SK-N-SH treated with all-trans-retinoic acid at 6 μM for 48 hours (cell line): ENCODE measurements around the gene ANKRD42.
A peak's percentile ranks its signal among the peaks of the same experiment; 100 is the strongest.

Experiments
- ATAC-seq: fragments of 200-7000 bp; cut with Tn5 transposase; 3 replicates; pipeline ENCODE4 v1.9.1; 2020; ENCODE audit warnings: mild to moderate bottlenecking, moderate library complexity
- ARNTL ChIP-seq: fragments of 450-650 bp; formaldehyde crosslinking; IDR thresholded peaks from 2 replicates; pipeline ENCODE4 v1.5.0; 2020; ENCODE audit warnings: low read depth, mild to moderate bottlenecking, moderate library complexity, borderline replicate concordance
- BACH2 ChIP-seq: fragments of 250-450 bp; sonication (Bioruptor Pico); IDR thresholded peaks from 2 replicates; pipeline ENCODE4 v1.9.0; 2021; ENCODE audit warnings: mild to moderate bottlenecking, borderline replicate concordance
- CSDC2 ChIP-seq: fragments of 250-450 bp; sonication (Bioruptor Pico); IDR thresholded peaks from 2 replicates; pipeline ENCODE4 v1.5.0; 2020; ENCODE audit warnings: mild to moderate bottlenecking, moderate library complexity
- ESRRG ChIP-seq: fragments of 250-450 bp; sonication (Bioruptor Pico); IDR thresholded peaks from 2 replicates; pipeline ENCODE4 v1.6.1; 2021; ENCODE audit warnings: mild to moderate bottlenecking
- GLIS3 ChIP-seq: fragments of 250-450 bp; sonication (Bioruptor Pico); IDR thresholded peaks from 2 replicates; pipeline ENCODE4 v1.5.0; 2020; ENCODE audit warnings: mild to moderate bottlenecking, moderate library complexity
- ISL1 ChIP-seq: fragments of 250-450 bp; sonication (Bioruptor Pico); IDR thresholded peaks from 2 replicates; pipeline ENCODE4 v2.1.2; 2022; ENCODE audit warnings: mild to moderate bottlenecking, moderate library complexity
- OSR1 ChIP-seq: fragments of 250-450 bp; sonication (Bioruptor Pico); IDR thresholded peaks from 2 replicates; pipeline ENCODE4 v1.8.0; 2022; ENCODE audit warnings: moderate library complexity, mild to moderate bottlenecking, inconsistent platforms
- PPARA ChIP-seq: fragments of 250-450 bp; sonication (Bioruptor Pico); IDR thresholded peaks from 2 replicates; pipeline ENCODE4 v1.5.0; 2020; ENCODE audit warnings: mild to moderate bottlenecking, borderline replicate concordance
- RARB ChIP-seq: fragments of 250-450 bp; sonication (Bioruptor Pico); IDR thresholded peaks from 2 replicates; pipeline ENCODE4 v1.8.0; 2021; ENCODE audit warnings: mild to moderate bottlenecking, moderate library complexity
- SNAI2 ChIP-seq: fragments of 250-450 bp; sonication (Bioruptor Pico); IDR thresholded peaks from 2 replicates; pipeline ENCODE4 v1.5.0; 2020; ENCODE audit warnings: mild to moderate bottlenecking, moderate library complexity
- TCF4 ChIP-seq: fragments of 250-450 bp; sonication (Bioruptor Pico); IDR thresholded peaks from 2 replicates; pipeline ENCODE4 v1.8.0; 2021; ENCODE audit warnings: mild to moderate bottlenecking, moderate library complexity, borderline replicate concordance
- TOX ChIP-seq: fragments of 250-450 bp; sonication (Bioruptor Pico); IDR thresholded peaks from 2 replicates; pipeline ENCODE4 v1.8.0; 2021; ENCODE audit warnings: mild to moderate bottlenecking, moderate library complexity, borderline replicate concordance
- ZC3H10 ChIP-seq: fragments of 250-450 bp; sonication (Bioruptor Pico); IDR thresholded peaks from 2 replicates; pipeline ENCODE4 v1.5.1; 2021; ENCODE audit warnings: mild to moderate bottlenecking, moderate library complexity
- ZFP3 ChIP-seq: fragments of 250-450 bp; sonication (Bioruptor Pico); IDR thresholded peaks from 2 replicates; pipeline ENCODE4 v1.5.0; 2020; ENCODE audit warnings: mild to moderate bottlenecking, moderate library complexity
- ZFP30 ChIP-seq: fragments of 450-650 bp; formaldehyde crosslinking; IDR thresholded peaks from 2 replicates; pipeline ENCODE4 v1.5.0; 2022; ENCODE audit warnings: mild to moderate bottlenecking, moderate library complexity
- ZNF565 ChIP-seq: fragments of 450-650 bp; formaldehyde crosslinking; conservative IDR thresholded peaks from 2 replicates; pipeline ENCODE4 v1.5.0; 2020; ENCODE audit warnings: low read depth, mild to moderate bottlenecking, moderate library complexity
- ZNF70 ChIP-seq: fragments of 450-650 bp; formaldehyde crosslinking; IDR thresholded peaks from 2 replicates; pipeline ENCODE4 v1.5.0; 2020; ENCODE audit warnings: mild to moderate bottlenecking, moderate library complexity
- ZNF8 ChIP-seq: fragments of 450-650 bp; formaldehyde crosslinking; IDR thresholded peaks from 2 replicates; pipeline ENCODE4 v1.5.0; 2020; ENCODE audit warnings: mild to moderate bottlenecking, moderate library complexity
- TF ChIP-seq, protein P1 (sequence below): fragments of 250-450 bp; sonication (Bioruptor Pico); IDR thresholded peaks from 2 replicates; pipeline ENCODE4 v1.5.0; 2020; ENCODE audit warnings: mild to moderate bottlenecking, moderate library complexity
- TF ChIP-seq, protein P2 (sequence below): fragments of 250-450 bp; sonication (Bioruptor Pico); IDR thresholded peaks from 2 replicates; pipeline ENCODE4 v1.8.0; 2021; ENCODE audit warnings: low read depth, mild to moderate bottlenecking, moderate library complexity, borderline replicate concordance
- TF ChIP-seq, protein P3 (sequence below): fragments of 250-450 bp; sonication (Bioruptor Pico); IDR thresholded peaks from 2 replicates; pipeline ENCODE4 v1.5.1; 2020; ENCODE audit warnings: low read depth, mild to moderate bottlenecking, moderate library complexity
- TF ChIP-seq, protein P4 (sequence below): fragments of 250-450 bp; sonication (Bioruptor Pico); IDR thresholded peaks from 2 replicates; pipeline ENCODE4 v1.5.1; 2021; ENCODE audit warnings: mild to moderate bottlenecking, moderate library complexity
- TF ChIP-seq, protein P5 (sequence below): fragments of 250-450 bp; sonication (Bioruptor Pico); IDR thresholded peaks from 2 replicates; pipeline ENCODE4 v1.8.0; 2020; ENCODE audit warnings: mild to moderate bottlenecking, moderate library complexity, borderline replicate concordance

ANKRD42 gene

DNA sequence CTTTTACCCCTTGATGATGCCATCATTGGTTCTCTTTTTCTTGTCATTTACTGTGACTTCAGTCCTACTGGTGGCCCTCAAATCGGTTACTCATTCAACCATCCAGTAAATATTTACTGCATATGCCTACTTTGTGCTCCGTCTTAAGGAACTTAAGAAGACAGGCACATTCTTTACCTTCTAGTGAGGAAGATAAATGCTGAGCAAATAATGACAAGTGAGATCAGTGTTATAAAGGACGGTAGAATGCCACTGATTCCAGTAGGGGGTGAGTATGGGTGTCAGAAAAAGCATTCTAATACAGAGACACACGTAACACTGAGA is 1.6 kb downstream of the ANKRD42 start:
- peak; percentile 7; the same call in 1 of the 3 replicates for ATAC-seq
- TF ChIP-seq TOX (CRISPR knock-in tag): no peak
- TF ChIP-seq OSR1: no peak
- no peak for TF ChIP-seq SNAI2 (CRISPR knock-in tag)
- no peak for TF ChIP-seq GLIS3 (CRISPR knock-in tag)

DNA sequence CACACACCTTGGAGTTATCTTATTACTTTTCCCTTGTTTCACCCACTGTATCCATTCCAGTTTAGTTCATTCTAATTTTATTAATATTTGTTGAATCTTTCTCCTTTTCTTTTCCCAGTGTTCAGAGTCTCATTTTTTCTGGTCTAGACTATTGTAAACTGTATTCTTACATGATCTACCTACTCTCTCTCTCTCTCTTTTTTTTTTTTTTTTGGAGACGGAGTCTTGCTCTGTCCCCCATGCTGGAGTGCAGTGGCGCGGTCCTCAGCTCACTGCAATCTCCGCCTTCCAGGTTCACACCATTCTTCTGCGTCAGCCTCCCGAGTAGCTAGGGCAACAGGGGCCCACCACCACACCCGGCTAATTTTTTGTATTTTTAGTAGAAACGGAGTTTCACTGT is 2.1 kb downstream of the ANKRD42 start:
- TF ChIP-seq ISL1: no peak
- no peak for TF ChIP-seq CSDC2
- no peak for TF ChIP-seq ZC3H10
- TF ChIP-seq ZFP3 (CRISPR knock-in tag): no peak
- TF ChIP-seq PPARA (CRISPR knock-in tag): no peak
- TF ChIP-seq GLIS3 (CRISPR knock-in tag): no peak
- TF ChIP-seq, protein P1, sequence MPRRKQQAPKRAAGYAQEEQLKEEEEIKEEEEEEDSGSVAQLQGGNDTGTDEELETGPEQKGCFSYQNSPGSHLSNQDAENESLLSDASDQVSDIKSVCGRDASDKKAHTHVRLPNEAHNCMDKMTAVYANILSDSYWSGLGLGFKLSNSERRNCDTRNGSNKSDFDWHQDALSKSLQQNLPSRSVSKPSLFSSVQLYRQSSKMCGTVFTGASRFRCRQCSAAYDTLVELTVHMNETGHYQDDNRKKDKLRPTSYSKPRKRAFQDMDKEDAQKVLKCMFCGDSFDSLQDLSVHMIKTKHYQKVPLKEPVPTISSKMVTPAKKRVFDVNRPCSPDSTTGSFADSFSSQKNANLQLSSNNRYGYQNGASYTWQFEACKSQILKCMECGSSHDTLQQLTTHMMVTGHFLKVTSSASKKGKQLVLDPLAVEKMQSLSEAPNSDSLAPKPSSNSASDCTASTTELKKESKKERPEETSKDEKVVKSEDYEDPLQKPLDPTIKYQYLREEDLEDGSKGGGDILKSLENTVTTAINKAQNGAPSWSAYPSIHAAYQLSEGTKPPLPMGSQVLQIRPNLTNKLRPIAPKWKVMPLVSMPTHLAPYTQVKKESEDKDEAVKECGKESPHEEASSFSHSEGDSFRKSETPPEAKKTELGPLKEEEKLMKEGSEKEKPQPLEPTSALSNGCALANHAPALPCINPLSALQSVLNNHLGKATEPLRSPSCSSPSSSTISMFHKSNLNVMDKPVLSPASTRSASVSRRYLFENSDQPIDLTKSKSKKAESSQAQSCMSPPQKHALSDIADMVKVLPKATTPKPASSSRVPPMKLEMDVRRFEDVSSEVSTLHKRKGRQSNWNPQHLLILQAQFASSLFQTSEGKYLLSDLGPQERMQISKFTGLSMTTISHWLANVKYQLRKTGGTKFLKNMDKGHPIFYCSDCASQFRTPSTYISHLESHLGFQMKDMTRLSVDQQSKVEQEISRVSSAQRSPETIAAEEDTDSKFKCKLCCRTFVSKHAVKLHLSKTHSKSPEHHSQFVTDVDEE: no peak
- TF ChIP-seq ZNF565 (CRISPR knock-in tag): no peak
- no peak for TF ChIP-seq SNAI2 (CRISPR knock-in tag)
- TF ChIP-seq, protein P2, sequence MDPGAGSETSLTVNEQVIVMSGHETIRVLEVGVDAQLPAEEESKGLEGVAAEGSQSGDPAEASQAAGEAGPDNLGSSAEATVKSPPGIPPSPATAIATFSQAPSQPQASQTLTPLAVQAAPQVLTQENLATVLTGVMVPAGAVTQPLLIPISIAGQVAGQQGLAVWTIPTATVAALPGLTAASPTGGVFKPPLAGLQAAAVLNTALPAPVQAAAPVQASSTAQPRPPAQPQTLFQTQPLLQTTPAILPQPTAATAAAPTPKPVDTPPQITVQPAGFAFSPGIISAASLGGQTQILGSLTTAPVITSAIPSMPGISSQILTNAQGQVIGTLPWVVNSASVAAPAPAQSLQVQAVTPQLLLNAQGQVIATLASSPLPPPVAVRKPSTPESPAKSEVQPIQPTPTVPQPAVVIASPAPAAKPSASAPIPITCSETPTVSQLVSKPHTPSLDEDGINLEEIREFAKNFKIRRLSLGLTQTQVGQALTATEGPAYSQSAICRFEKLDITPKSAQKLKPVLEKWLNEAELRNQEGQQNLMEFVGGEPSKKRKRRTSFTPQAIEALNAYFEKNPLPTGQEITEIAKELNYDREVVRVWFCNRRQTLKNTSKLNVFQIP (CRISPR knock-in tag): no peak
- TF ChIP-seq TOX (CRISPR knock-in tag): no peak
- TF ChIP-seq ARNTL (CRISPR knock-in tag): no peak
- ATAC-seq: no peak

DNA sequence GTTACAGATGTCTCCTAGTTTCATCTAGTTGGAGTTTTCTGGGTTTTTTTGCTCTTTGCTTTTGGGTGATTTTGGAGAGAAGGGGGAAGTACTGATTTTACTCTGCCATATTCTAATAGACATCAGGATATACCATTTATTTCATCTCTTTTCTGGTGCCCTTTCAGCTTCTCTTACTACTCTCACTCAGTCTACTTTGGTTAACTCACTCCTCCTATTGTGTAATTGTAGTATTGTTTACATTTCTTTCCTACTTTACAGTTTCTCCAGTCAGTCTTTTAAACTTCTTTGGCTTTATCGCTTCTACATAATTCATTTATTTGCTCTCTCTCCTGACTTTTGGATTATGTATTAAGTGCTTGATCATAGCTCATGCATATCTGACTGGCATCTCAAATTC is 6.5 kb downstream of the ANKRD42 start:
- no peak for ATAC-seq

More for the DNA sequence above, 6.5 kb downstream of the ANKRD42 start:
- TF ChIP-seq ZNF565 (CRISPR knock-in tag) (no peak), TCF4 (CRISPR knock-in tag) (no peak), BACH2 (no peak), ZNF8 (CRISPR knock-in tag) (no peak), ESRRG (no peak), ZFP3 (CRISPR knock-in tag) (no peak), GLIS3 (CRISPR knock-in tag) (no peak), ARNTL (CRISPR knock-in tag) (no peak), ZC3H10 (no peak), ZNF70 (CRISPR knock-in tag) (no peak), ZFP30 (CRISPR knock-in tag) (no peak), OSR1 (no peak), RARB (CRISPR knock-in tag) (no peak), PPARA (CRISPR knock-in tag) (no peak), CSDC2 (no peak)
- TF ChIP-seq, protein P3, sequence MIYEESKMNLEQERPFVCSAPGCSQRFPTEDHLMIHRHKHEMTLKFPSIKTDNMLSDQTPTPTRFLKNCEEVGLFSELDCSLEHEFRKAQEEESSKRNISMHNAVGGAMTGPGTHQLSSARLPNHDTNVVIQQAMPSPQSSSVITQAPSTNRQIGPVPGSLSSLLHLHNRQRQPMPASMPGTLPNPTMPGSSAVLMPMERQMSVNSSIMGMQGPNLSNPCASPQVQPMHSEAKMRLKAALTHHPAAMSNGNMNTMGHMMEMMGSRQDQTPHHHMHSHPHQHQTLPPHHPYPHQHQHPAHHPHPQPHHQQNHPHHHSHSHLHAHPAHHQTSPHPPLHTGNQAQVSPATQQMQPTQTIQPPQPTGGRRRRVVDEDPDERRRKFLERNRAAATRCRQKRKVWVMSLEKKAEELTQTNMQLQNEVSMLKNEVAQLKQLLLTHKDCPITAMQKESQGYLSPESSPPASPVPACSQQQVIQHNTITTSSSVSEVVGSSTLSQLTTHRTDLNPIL (CRISPR knock-in tag): no peak
- TF ChIP-seq, protein P1: no peak
- TF ChIP-seq, protein P2 (CRISPR knock-in tag): no peak
- TF ChIP-seq, protein P4, sequence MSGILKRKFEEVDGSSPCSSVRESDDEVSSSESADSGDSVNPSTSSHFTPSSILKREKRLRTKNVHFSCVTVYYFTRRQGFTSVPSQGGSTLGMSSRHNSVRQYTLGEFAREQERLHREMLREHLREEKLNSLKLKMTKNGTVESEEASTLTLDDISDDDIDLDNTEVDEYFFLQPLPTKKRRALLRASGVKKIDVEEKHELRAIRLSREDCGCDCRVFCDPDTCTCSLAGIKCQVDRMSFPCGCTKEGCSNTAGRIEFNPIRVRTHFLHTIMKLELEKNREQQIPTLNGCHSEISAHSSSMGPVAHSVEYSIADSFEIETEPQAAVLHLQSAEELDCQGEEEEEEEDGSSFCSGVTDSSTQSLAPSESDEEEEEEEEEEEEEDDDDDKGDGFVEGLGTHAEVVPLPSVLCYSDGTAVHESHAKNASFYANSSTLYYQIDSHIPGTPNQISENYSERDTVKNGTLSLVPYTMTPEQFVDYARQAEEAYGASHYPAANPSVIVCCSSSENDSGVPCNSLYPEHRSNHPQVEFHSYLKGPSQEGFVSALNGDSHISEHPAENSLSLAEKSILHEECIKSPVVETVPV (CRISPR knock-in tag): no peak
- TF ChIP-seq, protein P5, sequence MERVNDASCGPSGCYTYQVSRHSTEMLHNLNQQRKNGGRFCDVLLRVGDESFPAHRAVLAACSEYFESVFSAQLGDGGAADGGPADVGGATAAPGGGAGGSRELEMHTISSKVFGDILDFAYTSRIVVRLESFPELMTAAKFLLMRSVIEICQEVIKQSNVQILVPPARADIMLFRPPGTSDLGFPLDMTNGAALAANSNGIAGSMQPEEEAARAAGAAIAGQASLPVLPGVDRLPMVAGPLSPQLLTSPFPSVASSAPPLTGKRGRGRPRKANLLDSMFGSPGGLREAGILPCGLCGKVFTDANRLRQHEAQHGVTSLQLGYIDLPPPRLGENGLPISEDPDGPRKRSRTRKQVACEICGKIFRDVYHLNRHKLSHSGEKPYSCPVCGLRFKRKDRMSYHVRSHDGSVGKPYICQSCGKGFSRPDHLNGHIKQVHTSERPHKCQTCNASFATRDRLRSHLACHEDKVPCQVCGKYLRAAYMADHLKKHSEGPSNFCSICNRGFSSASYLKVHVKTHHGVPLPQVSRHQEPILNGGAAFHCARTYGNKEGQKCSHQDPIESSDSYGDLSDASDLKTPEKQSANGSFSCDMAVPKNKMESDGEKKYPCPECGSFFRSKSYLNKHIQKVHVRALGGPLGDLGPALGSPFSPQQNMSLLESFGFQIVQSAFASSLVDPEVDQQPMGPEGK: no peak
